HL-60 (cell line): ENCODE data around the gene INSC.

ENCODE experiments used
- DNase-seq, 2 experiments: peaks; one replicate each; pipeline ENCODE4 v3.0.0-alpha.2; 2010 to 2020; ENCODE audit warnings: low read depth in 1 of 2, low spot score in 1 of 2
- H3K27ac ChIP-seq: fragments of 250-450 bp; sonication (Bioruptor Pico); replicated peaks from 2 replicates; pipeline ENCODE4 v1.5.1; 2020; ENCODE audit warnings: mild to moderate bottlenecking, moderate library complexity
- H3K27me3 ChIP-seq: fragments of 250-450 bp; sonication (Bioruptor Pico); 2 replicates; pipeline ENCODE4 v1.5.1; 2021; ENCODE audit warnings: mild to moderate bottlenecking, moderate library complexity; ENCODE audit not compliant: insufficient read depth, poor library complexity, severe bottlenecking
- H3K4me3 ChIP-seq: replicated peaks from 2 replicates; pipeline ENCODE4 v1.5.1; 2011; ENCODE audit warnings: mild to moderate bottlenecking, control low read depth, low read length; ENCODE audit not compliant: insufficient read depth
- CTCF ChIP-seq: IDR thresholded peaks from one replicate; pipeline ENCODE4 v1.5.1; 2011; ENCODE audit warnings: low read length, control low read depth, inconsistent platforms; ENCODE audit not compliant: insufficient read depth
- GABPA ChIP-seq: IDR thresholded peaks from 2 replicates; pipeline ENCODE4 v1.6.1; 2012; ENCODE audit warnings: low read depth
- POLR2AphosphoS5 ChIP-seq: IDR thresholded peaks from 2 replicates; pipeline ENCODE4 v1.6.1; 2012; ENCODE audit warnings: low read depth
- REST ChIP-seq: IDR thresholded peaks from 2 replicates; pipeline ENCODE4 v1.6.1; 2012; ENCODE audit warnings: low read depth; ENCODE audit not compliant: insufficient replicate concordance
- SPI1 ChIP-seq: IDR thresholded peaks from 2 replicates; pipeline ENCODE4 v1.6.1; 2012; ENCODE audit warnings: low read depth, mild to moderate bottlenecking, borderline replicate concordance

Gene INSC

DNA sequence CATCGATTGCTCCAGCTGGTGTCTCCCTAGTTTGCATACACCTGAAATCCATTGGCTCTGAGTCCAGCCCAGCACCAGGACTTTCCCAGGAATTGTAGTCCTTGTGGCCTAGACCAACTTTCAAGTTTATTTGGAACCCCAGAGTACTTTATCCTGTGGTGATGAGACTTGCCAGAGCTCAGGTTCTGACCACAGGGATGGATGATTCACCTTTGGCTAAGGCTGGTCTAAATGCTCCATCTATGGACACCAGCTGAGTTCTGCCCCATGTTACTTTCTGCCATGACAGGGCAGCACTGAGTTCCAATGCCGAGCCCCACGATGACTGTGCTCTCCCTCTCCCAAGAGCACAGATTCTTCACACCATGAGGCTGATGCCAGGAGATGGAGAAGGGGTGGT lies 17.3 kb upstream of the INSC start:
- Histone ChIP-seq H3K27ac (no peak overlapping the region), H3K4me3 (no peak overlapping the region), H3K27me3 (peaks cover 13% of the 10 kb centered on the region)
- TF ChIP-seq REST, result no peak
- TF ChIP-seq POLR2AphosphoS5, result no peak
- TF ChIP-seq SPI1, result no peak
- no peak for DNase-seq

GRCh38 chr11:15099267-15099666 lies 15.5 kb upstream of the INSC start:
- Histone ChIP-seq H3K27ac (no peak overlapping the region), H3K27me3 (peaks cover 13% of the 10 kb centered on the region), H3K4me3 (no peak overlapping the region)
- no peak for TF ChIP-seq POLR2AphosphoS5
- TF ChIP-seq CTCF, result no peak
- no peak for TF ChIP-seq REST
- TF ChIP-seq SPI1, result no peak
- TF ChIP-seq GABPA, result no peak
- DNase-seq, result no peak

DNA sequence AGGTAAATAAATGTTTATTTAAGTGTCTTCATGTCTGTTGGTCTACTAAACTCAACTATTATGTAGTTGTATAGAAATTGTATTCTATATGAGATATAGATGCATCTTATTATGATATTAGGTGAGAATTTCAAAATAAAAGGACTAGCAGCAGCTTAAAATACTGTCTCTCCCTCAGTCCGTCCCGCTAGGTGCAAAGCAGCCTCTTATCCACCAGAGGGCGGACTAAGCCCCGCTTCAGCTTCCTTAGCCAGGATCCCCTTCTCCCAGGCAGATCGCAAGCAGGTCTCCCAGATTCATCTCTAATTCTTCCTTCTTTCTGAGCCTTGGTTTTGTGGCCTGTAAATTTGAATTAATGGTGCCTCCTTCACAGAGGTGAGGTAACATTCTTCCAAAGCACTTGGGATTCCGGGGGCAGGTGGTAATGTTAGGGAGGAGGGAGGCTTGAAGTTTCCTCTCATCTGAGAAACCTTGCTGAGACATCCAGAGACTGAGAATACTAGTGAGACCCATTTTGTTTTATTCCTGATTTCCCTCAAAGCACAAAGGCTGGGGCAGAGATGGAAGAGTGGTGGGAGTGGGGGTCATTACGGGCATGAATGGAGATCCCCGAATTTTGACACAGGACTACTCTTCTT lies 13.5 kb upstream of the INSC start:
- DNase-seq, result peak; percentile 24 to 56
- H3K4me3 ChIP-seq, result no peak overlapping the region
- peak; percentile 93 for TF ChIP-seq CTCF
- TF ChIP-seq REST, result no peak
- H3K27me3 ChIP-seq, result peaks cover 11% of the 10 kb centered on the region
- H3K27ac ChIP-seq, result no peak overlapping the region
